Heart right ventricle (tissue), 16 donors: ENCODE measurements around the gene MCM3. TPM values are rescaled to one million over a fixed set of nuclear protein-coding genes. Genes with fewer than 3 reads are reported as not detected.

Experiments used
- ATAC-seq, 8 donors: fragments of 200-7000 bp; cut with Tn5 transposase; one replicate each; pipeline ENCODE4 v1.9.1; 2020; ENCODE audit warnings: mild to moderate bottlenecking in 8 of 8, moderate library complexity in 8 of 8, moderate number of reproducible peaks in 1 of 8
- DNase-seq, 2 donors: peaks; one replicate each; pipeline ENCODE4 v3.0.0-alpha.2; 2020
- H3K27ac ChIP-seq, 10 donors: fragments of 200-600 bp; sonication (generic) in 2 of 10; one replicate each; pipeline versions ENCODE4 v1.5.0 to v1.8.0; 2020 to 2022; ENCODE audit warnings: mild to moderate bottlenecking in 3 of 10
- H3K27me3 ChIP-seq, 7 donors: fragments of 200-600 bp; one replicate each; pipeline ENCODE4 v1.8.0; 2021 to 2022; ENCODE audit warnings: mild to moderate bottlenecking in 2 of 7
- H3K36me3 ChIP-seq, 9 donors: fragments of 200-600 bp; sonication (generic) in 1 of 9; one replicate each; pipeline versions ENCODE4 v1.5.0 to v1.8.0; 2020 to 2022; ENCODE audit warnings: mild to moderate bottlenecking in 2 of 9
- H3K4me1 ChIP-seq, 9 donors: fragments of 200-600 bp; sonication (generic) in 1 of 9; one replicate each; pipeline versions ENCODE4 v1.5.0 to v1.8.0; 2020 to 2022; ENCODE audit warnings: mild to moderate bottlenecking in 4 of 9
- H3K4me3 ChIP-seq, 10 donors: fragments of 200-600 bp; sonication (generic) in 2 of 10; one replicate each; pipeline versions ENCODE4 v1.5.0 to v1.8.0; 2020 to 2022; ENCODE audit warnings: mild to moderate bottlenecking in 7 of 10, moderate library complexity in 2 of 10
- H3K9me3 ChIP-seq, 11 donors: fragments of 200-600 bp in 10 of 11; sonication (generic) in 2 of 11; one replicate each; pipeline versions ENCODE4 v1.5.0 to v1.8.0; 2013 to 2022; ENCODE audit warnings: mild to moderate bottlenecking in 2 of 11, control low read depth in 1 of 11, moderate library complexity in 1 of 11
- WGBS, 2 donors: extraction: QIAGEN DNeasy Blood & Tissue Kit; methylation state at CpG; one replicate each; pipeline ENCODE4 v1.1.7; 2013; ENCODE audit warnings: inconsistent platforms in 1 of 2; 5-methylcytosine and 5-hydroxymethylcytosine counted together
- intact Hi-C, 10 donors: fragments of 100-400 bp; cut with DNase I; formaldehyde crosslinking; loops; one replicate each; pipeline versions ENCODE4 v1.11.1 to v1.14.2; 2022
- long read RNA-seq, 3 donors: library from polyadenylated mRNA; unstranded; transcript quantifications; one replicate each; pipeline ENCODE4 v2.0.0, GENCODE V29; 2020 to 2021
- polyA plus RNA-seq, 2 donors: library from polyadenylated mRNA; stranded (reverse); fragments of 200-250 nt; gene quantifications; one replicate each; pipeline ENCODE4 v1.2.3, GENCODE V29; 2013
- total RNA-seq, 10 donors: library from RNA; stranded (reverse); fragmentation: NEBNext Ultra II Directional in 3 of 10; extraction: Animal tissue kit (Norgen Biotek cat#: 25700) in 3 of 10; gene quantifications; one replicate each; pipeline versions ENCODE4 v1.2.1 to v1.2.4, GENCODE V29; 2021 to 2023
- TF ChIP-seq, protein P1 (sequence below), 9 donors: fragments of 200-600 bp; sonication (generic) in 2 of 9; IDR thresholded peaks; one replicate each; pipeline versions ENCODE4 v1.5.0 to v1.8.0; 2021 to 2022; ENCODE audit warnings: antibody characterized with exemption in 9 of 9, mild to moderate bottlenecking in 5 of 9, moderate library complexity in 1 of 9
- donor health status: Arrhythmogenic right ventricular cardiomyopathy.
- donor health status: ischemic (EF 13 %, LVEDD 7.1; RV severe dilation, severe dysfunction).
- donor health status: healthy with polysubstance abuse.
- donor health status: DM: no; HTN: yes; CAD: no.
- donor health status: DM: no; HTN: no; CAD: no.
- donor health status: ischemic (EF 25% LVEDD 6.9; RV normal size, moderate dysfunction).
- donor health status: ischemic (EF 25% LVEDD 5.7; RV mildly dilated, moderate dysfunction).
- donor health status: healthy.
- donor health status: DM: yes; HTN: yes; CAD: no.
- donor health status: Ischemic cardiomyopathy.
- donor health status: ischemic (EF 35%, LVEDD 5.7; RV mildly dilated, moderate dysfunction).
- donor health status: nonischemic (EF 11% LVEDD 7.7; RV severe dilation, severe dysfunction).
- donor health status: DM: yes; HTN: yes; CAD: no.
- donor health status: PGD.
- donor health status: ischemic (EF 29% LVEDD 5.4; RV normal size, mild dysfunction).
- donor health status: nonischemic (EF 23%, LVEDD 6.1; RV moderate dilation, normal function).

MCM3 gene
- 10 to 100 TPM; 18.0 to 28.5 (median 25.9) TPM for total RNA-seq
- 10 to 100 TPM in 1 of 2 donors, 1 to 10 TPM in 1; 9.7 to 29.7 TPM for polyA plus RNA-seq
- long read RNA-seq, donor 1, transcript MCM3-201 (17 exons, 3,083 nt): major isoform, 55 of 73 reads
- long read RNA-seq, donor 1, partial matches to known transcripts: 14 of 73 reads
- long read RNA-seq, donor 1, other reads (novel, unspliced or antisense): 3 of 73 reads
- long read RNA-seq, donor 2, transcript MCM3-201 (17 exons, 3,083 nt): major isoform, 57 of 76 reads
- long read RNA-seq, donor 2, partial matches to known transcripts: 15 of 76 reads
- long read RNA-seq, donor 2, other reads (novel, unspliced or antisense): 3 of 76 reads
- long read RNA-seq, donor 3, transcript MCM3-201 (17 exons, 3,083 nt): major isoform, 181 of 214 reads
- long read RNA-seq, donor 3, partial matches to known transcripts: 26 of 214 reads
- long read RNA-seq, donor 3, other reads (novel, unspliced or antisense): 3 of 214 reads

DNA sequence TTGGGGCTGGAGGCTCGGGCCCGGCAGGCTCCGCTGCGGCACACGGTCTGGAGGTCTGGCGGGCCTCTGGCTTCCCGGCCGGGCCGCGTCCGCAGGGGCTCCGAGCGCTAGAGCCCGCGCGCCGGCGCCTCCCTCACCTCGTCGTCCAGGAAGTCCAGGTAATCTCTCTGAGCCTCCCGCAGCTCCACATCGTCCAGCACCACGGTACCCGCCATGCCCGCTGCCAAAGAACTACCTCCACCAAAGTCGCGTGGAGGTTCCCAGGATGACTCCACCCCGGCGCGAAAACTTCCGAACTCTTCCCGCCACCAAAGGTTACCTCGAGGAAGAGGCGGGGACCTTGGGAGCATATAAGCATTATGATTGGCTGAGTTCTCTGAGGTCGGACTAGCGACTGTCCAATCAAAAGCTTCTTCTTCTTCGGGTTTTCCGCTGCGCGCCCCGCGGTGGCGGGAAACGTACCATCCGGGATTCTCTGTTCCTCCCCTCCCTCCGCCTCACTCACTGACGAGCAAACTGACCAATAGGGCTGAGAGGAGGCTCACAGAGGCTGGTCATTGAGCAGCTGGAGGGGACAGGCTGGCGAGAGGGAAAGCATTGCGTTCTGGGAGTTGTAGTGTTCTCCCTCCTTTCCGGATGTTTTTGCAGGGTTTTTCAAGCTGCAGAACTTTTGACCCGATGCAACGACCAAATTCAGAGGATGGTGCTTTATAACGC is at the start of gene MCM3:
MCM3 (minus strand) TSS at position 283 of the 717 bp plus-strand sequence; CDS start at position 215, 68 bp downstream.
- ATAC-seq (peak; percentile 100), DNase-seq (peak; percentile 94 to 99)
- Histone ChIP-seq H3K4me1 (peaks cover 0 to 31% (median 14%) of the 10 kb centered on the region in 9 donors), H3K27me3 (no peaks in the 10 kb centered on the region), H3K9me3 (no peaks in the 10 kb centered on the region), H3K27ac (peak within 1 kb of the TSS in 9 of 10 donors; percentile 56 to 79 (median 64)), H3K36me3 (peaks cover 0 to 34% (median 24%) of the 10 kb centered on the region in 9 donors), H3K4me3 (peak within 1 kb of the TSS; percentile 66 to 98 (median 79))
- TF ChIP-seq, protein P1, sequence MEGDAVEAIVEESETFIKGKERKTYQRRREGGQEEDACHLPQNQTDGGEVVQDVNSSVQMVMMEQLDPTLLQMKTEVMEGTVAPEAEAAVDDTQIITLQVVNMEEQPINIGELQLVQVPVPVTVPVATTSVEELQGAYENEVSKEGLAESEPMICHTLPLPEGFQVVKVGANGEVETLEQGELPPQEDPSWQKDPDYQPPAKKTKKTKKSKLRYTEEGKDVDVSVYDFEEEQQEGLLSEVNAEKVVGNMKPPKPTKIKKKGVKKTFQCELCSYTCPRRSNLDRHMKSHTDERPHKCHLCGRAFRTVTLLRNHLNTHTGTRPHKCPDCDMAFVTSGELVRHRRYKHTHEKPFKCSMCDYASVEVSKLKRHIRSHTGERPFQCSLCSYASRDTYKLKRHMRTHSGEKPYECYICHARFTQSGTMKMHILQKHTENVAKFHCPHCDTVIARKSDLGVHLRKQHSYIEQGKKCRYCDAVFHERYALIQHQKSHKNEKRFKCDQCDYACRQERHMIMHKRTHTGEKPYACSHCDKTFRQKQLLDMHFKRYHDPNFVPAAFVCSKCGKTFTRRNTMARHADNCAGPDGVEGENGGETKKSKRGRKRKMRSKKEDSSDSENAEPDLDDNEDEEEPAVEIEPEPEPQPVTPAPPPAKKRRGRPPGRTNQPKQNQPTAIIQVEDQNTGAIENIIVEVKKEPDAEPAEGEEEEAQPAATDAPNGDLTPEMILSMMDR (IDR thresholded peaks at IDR 0.05): peak in 3 of 9 donors; percentile 4 to 25 (median 22)
- WGBS, 2 donors: 0% methylated on average over 53 of the region's 53 CpGs
- intact Hi-C loops: loop anchor here in 9 of 10 donors (1.0 to 10.0 kb wide), 11 partner anchors 78 to 380 kb away; partner anchors contain the start of gene PAQR8 (in 5 of the 9)

DNA sequence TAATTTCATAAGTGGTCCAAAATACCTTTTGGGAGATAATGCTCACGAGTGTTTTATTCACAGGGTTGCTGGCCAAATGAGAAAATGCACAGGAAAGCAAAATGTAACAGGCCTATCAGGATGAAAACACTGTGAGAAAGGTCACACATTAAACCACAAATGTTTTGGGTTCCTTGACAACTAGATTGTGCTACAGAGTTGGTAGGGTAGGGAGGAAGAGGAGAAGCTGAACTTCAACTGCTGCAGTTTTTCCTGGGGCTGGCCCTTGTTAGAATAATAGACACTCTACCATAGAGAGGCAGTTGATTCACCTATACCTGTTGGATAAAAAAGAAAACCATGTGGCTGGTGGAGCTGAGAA is 49.3 kb upstream of the MCM3 start:
- H3K4me3 ChIP-seq: no peak overlapping the region
- H3K27me3 ChIP-seq: no peaks in the 10 kb centered on the region
- intact Hi-C loops: no loop called here
- DNase-seq (no peak), ATAC-seq (no peak)
- H3K4me1 ChIP-seq: peaks cover 0 to 19% (median 0%) of the 10 kb centered on the region in 9 donors
- TF ChIP-seq, protein P1 (IDR thresholded peaks at IDR 0.05): no peak
- 25 to 26% methylated on average over 1 of the region's 1 CpG for WGBS, 2 donors
- no peaks in the 10 kb centered on the region for H3K9me3 ChIP-seq
- H3K27ac ChIP-seq: peak overlapping the region in 1 of 10 donors; percentile 57
- H3K36me3 ChIP-seq: no peaks in the 10 kb centered on the region

DNA sequence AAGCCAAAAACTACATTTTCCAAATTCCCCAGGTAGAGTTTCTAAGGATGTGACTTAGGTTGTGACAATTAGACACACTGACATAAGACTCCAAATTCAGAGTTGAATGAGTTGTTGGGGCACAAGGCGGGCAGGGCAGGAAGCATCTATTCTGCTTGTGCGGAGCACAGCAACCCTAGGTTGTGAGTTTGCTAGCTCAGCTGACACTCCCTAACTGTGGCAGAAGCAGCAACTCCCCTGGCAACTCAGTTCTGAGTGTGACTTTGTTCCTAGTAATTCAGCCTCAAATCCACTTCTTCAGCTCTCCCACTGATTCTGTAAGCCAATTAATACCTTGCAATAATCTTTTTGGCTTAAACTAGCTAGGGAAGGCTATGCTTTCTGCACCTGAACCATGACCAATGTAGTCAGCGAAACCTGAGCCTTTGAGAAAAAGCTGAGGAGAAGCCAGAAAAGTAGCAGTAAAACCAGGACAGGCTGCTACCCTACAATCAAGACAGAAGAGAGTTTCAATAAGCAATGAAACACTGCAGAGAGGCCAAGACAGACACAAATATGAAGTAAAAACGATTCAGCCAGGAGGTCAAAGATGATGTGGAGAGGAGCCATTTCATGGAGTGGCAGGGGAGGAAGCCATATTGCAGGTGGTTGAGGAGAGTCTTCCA is 47.4 kb upstream of the MCM3 start:
- DNase-seq: no peak
- no peak overlapping the region for H3K4me3 ChIP-seq
- H3K9me3 ChIP-seq: no peaks in the 10 kb centered on the region
- no peak overlapping the region for H3K27ac ChIP-seq
- intact Hi-C loops: no loop called here
- H3K36me3 ChIP-seq: no peaks in the 10 kb centered on the region
- H3K4me1 ChIP-seq: peaks cover 0 to 15% (median 0%) of the 10 kb centered on the region in 9 donors
- TF ChIP-seq, protein P1 (IDR thresholded peaks at IDR 0.05): no peak
- H3K27me3 ChIP-seq: no peaks in the 10 kb centered on the region
- ATAC-seq: no peak
- WGBS, 2 donors: 86 to 90% methylated on average over 4 of the region's 4 CpGs

DNA sequence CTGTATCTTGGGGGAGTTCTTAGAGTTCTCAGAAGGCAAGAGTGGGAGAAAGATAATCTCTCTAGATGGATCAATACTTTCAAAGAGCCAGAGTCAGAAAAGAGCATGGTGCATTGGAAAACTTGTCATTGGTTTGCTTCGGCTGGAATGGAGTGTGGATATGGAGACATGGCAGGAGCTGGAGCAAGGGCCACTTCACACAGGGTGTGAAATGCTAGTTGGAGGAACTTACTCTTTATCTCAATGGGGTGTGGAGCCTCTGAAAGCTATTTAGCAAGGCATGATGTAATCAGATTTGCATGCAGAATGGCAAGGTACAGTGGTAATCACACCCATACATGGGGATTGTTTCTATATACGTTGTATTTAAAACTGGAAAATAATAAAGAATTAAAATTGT is 45.9 kb upstream of the MCM3 start:
- WGBS, 2 donors: 31 to 34% methylated on average over 2 of the region's 2 CpGs

More for the DNA sequence above, 45.9 kb upstream of the MCM3 start:
- Histone ChIP-seq H3K4me3 (no peak overlapping the region), H3K9me3 (no peaks in the 10 kb centered on the region), H3K36me3 (no peaks in the 10 kb centered on the region), H3K27me3 (no peaks in the 10 kb centered on the region), H3K4me1 (peaks cover 0 to 15% (median 0%) of the 10 kb centered on the region in 9 donors), H3K27ac (no peak overlapping the region)
- ATAC-seq (peak in 5 of 8 donors; percentile 46 to 65 (median 52)), DNase-seq (no peak)
- TF ChIP-seq, protein P1 (IDR thresholded peaks at IDR 0.05): no peak
- intact Hi-C loops: no loop called here
